DND-41 (cell line): ENCODE data around the gene SMAP2.

Experiments
- CTCF ChIP-seq: IDR thresholded peaks from 2 replicates; pipeline ENCODE4 v1.5.1; 2012; ENCODE audit warnings: borderline replicate concordance, low read length, moderate library complexity, mild to moderate bottlenecking; ENCODE audit not compliant: poor library complexity, severe bottlenecking; ENCODE audit errors: extremely low read depth
- EZH2 ChIP-seq: IDR thresholded peaks from 3 replicates; pipeline ENCODE4 v1.6.1; 2012; ENCODE audit warnings: borderline replicate concordance, low read depth, mild to moderate bottlenecking, moderate library complexity, low read length, inconsistent platforms; ENCODE audit not compliant: severe bottlenecking

- TF ChIP-seq CTCF (no peak), EZH2 (no peak)
Measured at GRCh38 chr1:40390857-40391256, 17.3 kb downstream of the SMAP2 start.
